Panc1 (cell line): ENCODE results near the gene GLI3. TPM values are rescaled to one million over a fixed set of nuclear protein-coding genes. Genes with fewer than 3 reads are reported as not detected.
A peak's percentile ranks its signal among the peaks of the same experiment; 100 is the strongest.

Experiments used
- ATAC-seq: fragments of 200-7000 bp; cut with Tn5 transposase; 2 replicates; pipeline ENCODE4 v1.9.1; 2020; ENCODE audit warnings: mild to moderate bottlenecking, moderate library complexity
- BruUV-seq: library from RNA; stranded (reverse); fragments of 400-500 nt; replicated peaks from 2 replicates; lab custom pipeline; 2021; lab: Mats Ljungman, UMichigan
- CTCF ChIA-PET: fragments of 300-600 bp; sonication (Branson Sonifier 250); formaldehyde crosslinking; loops from one replicate; lab custom pipeline; 2022; ENCODE audit warnings: antibody characterized with exemption; lab: Charles Lee
- POLR2A ChIA-PET: fragments of 300-600 bp; sonication (Branson Sonifier 250); formaldehyde crosslinking; loops from one replicate; lab custom pipeline; 2022; ENCODE audit warnings: antibody characterized with exemption; lab: Charles Lee
- DNase-seq: peaks from one replicate; pipeline ENCODE4 v3.0.0-alpha.2; 2010; ENCODE audit warnings: low read depth, low spot score
- H3K27ac ChIP-seq: 2 replicates; pipeline ENCODE4 v1.5.1; 2011; ENCODE audit warnings: mild to moderate bottlenecking, low read length, inconsistent platforms
- H3K27me3 ChIP-seq: fragments of 200-500 bp; sonication (Bioruptor generic); 2 replicates; pipeline ENCODE4 v1.6.0; 2014; ENCODE audit warnings: low read length, inconsistent platforms; ENCODE audit not compliant: control insufficient read depth, insufficient read depth
- H3K36me3 ChIP-seq: fragments of 200-500 bp; sonication (Bioruptor generic); 2 replicates; pipeline ENCODE4 v1.5.1; 2014; ENCODE audit warnings: inconsistent platforms, mild to moderate bottlenecking, low read length, moderate library complexity; ENCODE audit not compliant: control insufficient read depth, insufficient read depth
- H3K4me1 ChIP-seq: 2 replicates; pipeline ENCODE4 v1.5.1; 2011; ENCODE audit warnings: inconsistent platforms, mild to moderate bottlenecking, low read length, moderate library complexity; ENCODE audit not compliant: control insufficient read depth, insufficient read depth
- H3K4me3 ChIP-seq, 2 experiments: 2 replicates each; pipeline ENCODE4 v1.5.1; 2011 to 2012; ENCODE audit warnings: low read depth in 2 of 2, low read length in 2 of 2, mild to moderate bottlenecking in 2 of 2, inconsistent platforms in 1 of 2, moderate library complexity in 1 of 2
- H3K9me3 ChIP-seq: fragments of 200-500 bp; sonication (Bioruptor generic); 2 replicates; pipeline ENCODE4 v1.5.1; 2014; ENCODE audit warnings: low read depth, mild to moderate bottlenecking, inconsistent platforms, low read length, moderate library complexity; ENCODE audit not compliant: control insufficient read depth, insufficient read depth
- POLR2AphosphoS5 ChIP-seq: IDR thresholded peaks from 2 replicates; pipeline ENCODE4 v1.6.1; 2012; ENCODE audit warnings: mild to moderate bottlenecking, low read depth, low read length, moderate library complexity
- SIN3A ChIP-seq: IDR thresholded peaks from 2 replicates; pipeline ENCODE4 v1.6.1; 2012; ENCODE audit warnings: low read depth, mild to moderate bottlenecking, low read length, moderate library complexity, borderline replicate concordance; ENCODE audit not compliant: insufficient read depth
- TCF7L2 ChIP-seq: IDR thresholded peaks from 2 replicates; pipeline ENCODE4 v1.6.1; 2011; ENCODE audit warnings: mild to moderate bottlenecking, low read depth, low read length, inconsistent platforms
- in situ Hi-C: cut with HindIII; loops from 2 replicates; pipeline ENCODE4 v1.10.0; 2016; ENCODE audit warnings: low sequenced_read_pairs, low pct_unique_long_range_greater_than_20kb
- intact Hi-C: fragments of 100-400 bp; cut with micrococcal nuclease; formaldehyde crosslinking; loops from one replicate; pipeline ENCODE4 v1.10.0; 2022; ENCODE audit not compliant: unreplicated experiment
- total RNA-seq: library from RNA; stranded (reverse); gene quantifications from one replicate; pipeline ENCODE4 v1.2.1, GENCODE V29; 2021; ENCODE audit not compliant: unreplicated experiment
- TF ChIP-seq, protein P1 (sequence below): fragments of 450-650 bp; IDR thresholded peaks from 2 replicates; pipeline ENCODE4 v1.5.1; 2017; ENCODE audit warnings: mild to moderate bottlenecking
- TF ChIP-seq, protein P2 (sequence below), 2 experiments: IDR thresholded peaks; 2 replicates each; pipeline ENCODE4 v1.6.1; 2011 to 2012; ENCODE audit warnings: low read depth in 2 of 2, control low read depth in 1 of 2, low read length in 1 of 2, mild to moderate bottlenecking in 1 of 2, moderate library complexity in 1 of 2; ENCODE audit not compliant: insufficient read depth in 1 of 2

Gene GLI3
- total RNA-seq, 1 experiment from 2014 or later = 3.7 TPM

DNA sequence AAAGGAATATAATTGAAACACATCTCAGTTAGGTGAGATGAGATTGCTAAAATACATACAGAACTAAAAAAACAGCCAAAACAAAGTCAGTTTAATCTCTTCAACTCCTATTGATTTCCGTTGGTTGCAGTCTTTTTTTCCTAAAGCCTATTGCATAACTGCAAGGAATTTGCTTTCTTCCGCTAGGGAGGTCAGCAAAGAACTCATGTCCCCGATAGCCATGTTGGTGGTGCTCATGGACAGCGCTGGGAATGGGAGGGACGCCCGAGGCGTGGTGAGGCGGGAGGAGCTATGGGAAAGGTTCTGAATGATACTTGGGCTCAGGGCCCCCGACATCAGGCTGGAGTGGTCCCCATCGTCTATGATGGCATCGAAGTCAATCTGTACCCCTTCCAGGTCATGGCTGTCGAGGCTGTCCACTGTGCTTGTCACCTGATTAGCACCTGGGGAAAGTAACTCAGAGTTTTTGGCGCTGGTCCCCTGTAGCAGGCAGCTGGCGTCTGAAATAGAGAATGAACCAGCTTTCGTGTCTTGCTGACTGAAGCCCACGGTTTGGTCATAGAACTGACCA, 272.7 kb downstream of the GLI3 start:
- TF ChIP-seq TCF7L2 (no peak), POLR2AphosphoS5 (no peak), SIN3A (no peak)
- TF ChIP-seq, protein P1, sequence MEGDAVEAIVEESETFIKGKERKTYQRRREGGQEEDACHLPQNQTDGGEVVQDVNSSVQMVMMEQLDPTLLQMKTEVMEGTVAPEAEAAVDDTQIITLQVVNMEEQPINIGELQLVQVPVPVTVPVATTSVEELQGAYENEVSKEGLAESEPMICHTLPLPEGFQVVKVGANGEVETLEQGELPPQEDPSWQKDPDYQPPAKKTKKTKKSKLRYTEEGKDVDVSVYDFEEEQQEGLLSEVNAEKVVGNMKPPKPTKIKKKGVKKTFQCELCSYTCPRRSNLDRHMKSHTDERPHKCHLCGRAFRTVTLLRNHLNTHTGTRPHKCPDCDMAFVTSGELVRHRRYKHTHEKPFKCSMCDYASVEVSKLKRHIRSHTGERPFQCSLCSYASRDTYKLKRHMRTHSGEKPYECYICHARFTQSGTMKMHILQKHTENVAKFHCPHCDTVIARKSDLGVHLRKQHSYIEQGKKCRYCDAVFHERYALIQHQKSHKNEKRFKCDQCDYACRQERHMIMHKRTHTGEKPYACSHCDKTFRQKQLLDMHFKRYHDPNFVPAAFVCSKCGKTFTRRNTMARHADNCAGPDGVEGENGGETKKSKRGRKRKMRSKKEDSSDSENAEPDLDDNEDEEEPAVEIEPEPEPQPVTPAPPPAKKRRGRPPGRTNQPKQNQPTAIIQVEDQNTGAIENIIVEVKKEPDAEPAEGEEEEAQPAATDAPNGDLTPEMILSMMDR = no peak
- TF ChIP-seq, protein P2, sequence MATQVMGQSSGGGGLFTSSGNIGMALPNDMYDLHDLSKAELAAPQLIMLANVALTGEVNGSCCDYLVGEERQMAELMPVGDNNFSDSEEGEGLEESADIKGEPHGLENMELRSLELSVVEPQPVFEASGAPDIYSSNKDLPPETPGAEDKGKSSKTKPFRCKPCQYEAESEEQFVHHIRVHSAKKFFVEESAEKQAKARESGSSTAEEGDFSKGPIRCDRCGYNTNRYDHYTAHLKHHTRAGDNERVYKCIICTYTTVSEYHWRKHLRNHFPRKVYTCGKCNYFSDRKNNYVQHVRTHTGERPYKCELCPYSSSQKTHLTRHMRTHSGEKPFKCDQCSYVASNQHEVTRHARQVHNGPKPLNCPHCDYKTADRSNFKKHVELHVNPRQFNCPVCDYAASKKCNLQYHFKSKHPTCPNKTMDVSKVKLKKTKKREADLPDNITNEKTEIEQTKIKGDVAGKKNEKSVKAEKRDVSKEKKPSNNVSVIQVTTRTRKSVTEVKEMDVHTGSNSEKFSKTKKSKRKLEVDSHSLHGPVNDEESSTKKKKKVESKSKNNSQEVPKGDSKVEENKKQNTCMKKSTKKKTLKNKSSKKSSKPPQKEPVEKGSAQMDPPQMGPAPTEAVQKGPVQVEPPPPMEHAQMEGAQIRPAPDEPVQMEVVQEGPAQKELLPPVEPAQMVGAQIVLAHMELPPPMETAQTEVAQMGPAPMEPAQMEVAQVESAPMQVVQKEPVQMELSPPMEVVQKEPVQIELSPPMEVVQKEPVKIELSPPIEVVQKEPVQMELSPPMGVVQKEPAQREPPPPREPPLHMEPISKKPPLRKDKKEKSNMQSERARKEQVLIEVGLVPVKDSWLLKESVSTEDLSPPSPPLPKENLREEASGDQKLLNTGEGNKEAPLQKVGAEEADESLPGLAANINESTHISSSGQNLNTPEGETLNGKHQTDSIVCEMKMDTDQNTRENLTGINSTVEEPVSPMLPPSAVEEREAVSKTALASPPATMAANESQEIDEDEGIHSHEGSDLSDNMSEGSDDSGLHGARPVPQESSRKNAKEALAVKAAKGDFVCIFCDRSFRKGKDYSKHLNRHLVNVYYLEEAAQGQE (IDR thresholded peaks at IDR 0.05; ENCODE audit: insufficient read depth in 1 of 2, low read depth in 2 of 2, low read length in 1 of 2) = no peak
- Histone ChIP-seq H3K4me3 (no peak overlapping the region), H3K27ac (no peak overlapping the region), H3K4me1 (no peaks in the 10 kb centered on the region), H3K36me3 (no peaks in the 10 kb centered on the region), H3K9me3 (no peaks in the 10 kb centered on the region), H3K27me3 (no peaks in the 10 kb centered on the region)
- intact Hi-C loops (no loop called here), in situ Hi-C loops (no loop called here)
- CTCF ChIA-PET = no interaction called here
- BruUV-seq = no TSS peak
- POLR2A ChIA-PET = no interaction called here
- DNase-seq (no peak), ATAC-seq (no peak)

DNA sequence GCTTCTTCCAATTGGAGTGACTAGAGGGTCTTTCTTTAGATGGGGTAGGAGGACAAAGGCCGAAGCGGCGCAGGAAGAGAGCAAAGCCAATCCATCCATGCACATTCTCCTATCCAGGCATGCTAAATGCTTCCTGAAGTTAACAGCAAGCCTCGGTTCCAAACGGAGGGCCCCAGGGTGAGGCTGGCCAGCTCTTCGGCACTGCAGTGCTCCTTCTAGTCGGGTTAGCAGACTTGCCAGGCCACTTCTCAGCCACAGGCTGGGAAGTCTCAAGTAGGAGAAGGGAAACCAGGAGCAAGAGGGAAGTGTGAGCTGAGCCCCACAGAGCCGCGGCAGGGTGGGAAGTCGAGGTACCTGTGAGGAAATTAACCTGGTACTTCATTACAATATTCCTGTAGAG, 280.3 kb downstream of the GLI3 start:
- Histone ChIP-seq H3K36me3 (no peaks in the 10 kb centered on the region), H3K4me3 (no peak overlapping the region), H3K4me1 (peaks cover 23% of the 10 kb centered on the region), H3K27me3 (no peaks in the 10 kb centered on the region), H3K27ac (peak overlapping the region; percentile 65), H3K9me3 (no peaks in the 10 kb centered on the region)
- no peak for ATAC-seq
- in situ Hi-C loops = no loop called here
- intact Hi-C loops = no loop called here
- no peak for DNase-seq
- ChIA-PET CTCF (interaction anchor here (0.6 to 3.5 kb wide), 3 partner anchors 13 to 616 kb away, joined by 3 to 15 read pairs (median 3); no protein-coding TSS in a partner anchor), POLR2A (no interaction called here)
- no TSS peak for BruUV-seq
- TF ChIP-seq, protein P2 (IDR thresholded peaks at IDR 0.05; ENCODE audit: insufficient read depth in 1 of 2, low read depth in 2 of 2, low read length in 1 of 2) = no peak
- TF ChIP-seq POLR2AphosphoS5 = no peak
- no peak for TF ChIP-seq SIN3A
- TF ChIP-seq TCF7L2 = no peak
- TF ChIP-seq, protein P1 = no peak
